SK-N-SH treated with all-trans-retinoic acid at 6 μM for 48 hours (cell line): ENCODE data around the gene PGM1.

Source experiments
- RARB ChIP-seq: fragments of 250-450 bp; sonication (Bioruptor Pico); IDR thresholded peaks from 2 replicates; pipeline ENCODE4 v1.8.0; 2021; ENCODE audit warnings: mild to moderate bottlenecking, moderate library complexity
- SNAI2 ChIP-seq: fragments of 250-450 bp; sonication (Bioruptor Pico); IDR thresholded peaks from 2 replicates; pipeline ENCODE4 v1.5.0; 2020; ENCODE audit warnings: mild to moderate bottlenecking, moderate library complexity
- TOX ChIP-seq: fragments of 250-450 bp; sonication (Bioruptor Pico); IDR thresholded peaks from 2 replicates; pipeline ENCODE4 v1.8.0; 2021; ENCODE audit warnings: mild to moderate bottlenecking, moderate library complexity, borderline replicate concordance
- ZFP30 ChIP-seq: fragments of 450-650 bp; formaldehyde crosslinking; IDR thresholded peaks from 2 replicates; pipeline ENCODE4 v1.5.0; 2022; ENCODE audit warnings: mild to moderate bottlenecking, moderate library complexity
- TF ChIP-seq, protein P1 (sequence below): fragments of 250-450 bp; sonication (Bioruptor Pico); IDR thresholded peaks from 2 replicates; pipeline ENCODE4 v1.8.0; 2020; ENCODE audit warnings: mild to moderate bottlenecking, moderate library complexity, borderline replicate concordance

DNA sequence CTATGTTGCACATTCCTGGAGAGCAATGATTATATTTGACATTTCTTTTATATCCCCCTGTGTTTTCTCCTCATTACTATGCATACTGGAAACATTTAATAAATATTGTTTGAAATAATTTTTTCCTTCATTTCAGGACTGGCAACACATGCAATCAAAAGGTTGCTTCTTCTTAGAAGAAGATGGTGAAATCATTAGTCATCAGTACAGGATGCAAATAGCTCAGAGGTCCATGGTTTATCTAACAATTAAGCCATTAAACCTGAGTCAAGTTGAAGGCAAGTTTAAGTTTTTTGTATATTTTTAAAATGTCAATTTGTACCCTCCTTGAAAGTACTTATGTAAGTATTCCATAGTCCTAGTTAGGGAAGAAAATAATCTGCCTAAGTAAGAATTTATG is 47.4 kb upstream of the PGM1 start:
- no peak for TF ChIP-seq TOX (CRISPR knock-in tag)
- TF ChIP-seq RARB = no peak
- TF ChIP-seq ZFP30 (CRISPR knock-in tag) = no peak
- no peak for TF ChIP-seq SNAI2 (CRISPR knock-in tag)
- TF ChIP-seq, protein P1, sequence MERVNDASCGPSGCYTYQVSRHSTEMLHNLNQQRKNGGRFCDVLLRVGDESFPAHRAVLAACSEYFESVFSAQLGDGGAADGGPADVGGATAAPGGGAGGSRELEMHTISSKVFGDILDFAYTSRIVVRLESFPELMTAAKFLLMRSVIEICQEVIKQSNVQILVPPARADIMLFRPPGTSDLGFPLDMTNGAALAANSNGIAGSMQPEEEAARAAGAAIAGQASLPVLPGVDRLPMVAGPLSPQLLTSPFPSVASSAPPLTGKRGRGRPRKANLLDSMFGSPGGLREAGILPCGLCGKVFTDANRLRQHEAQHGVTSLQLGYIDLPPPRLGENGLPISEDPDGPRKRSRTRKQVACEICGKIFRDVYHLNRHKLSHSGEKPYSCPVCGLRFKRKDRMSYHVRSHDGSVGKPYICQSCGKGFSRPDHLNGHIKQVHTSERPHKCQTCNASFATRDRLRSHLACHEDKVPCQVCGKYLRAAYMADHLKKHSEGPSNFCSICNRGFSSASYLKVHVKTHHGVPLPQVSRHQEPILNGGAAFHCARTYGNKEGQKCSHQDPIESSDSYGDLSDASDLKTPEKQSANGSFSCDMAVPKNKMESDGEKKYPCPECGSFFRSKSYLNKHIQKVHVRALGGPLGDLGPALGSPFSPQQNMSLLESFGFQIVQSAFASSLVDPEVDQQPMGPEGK (CRISPR knock-in tag) = no peak
